ENCODE measurements around the gene PAX3.

PAX3 gene

DNA sequence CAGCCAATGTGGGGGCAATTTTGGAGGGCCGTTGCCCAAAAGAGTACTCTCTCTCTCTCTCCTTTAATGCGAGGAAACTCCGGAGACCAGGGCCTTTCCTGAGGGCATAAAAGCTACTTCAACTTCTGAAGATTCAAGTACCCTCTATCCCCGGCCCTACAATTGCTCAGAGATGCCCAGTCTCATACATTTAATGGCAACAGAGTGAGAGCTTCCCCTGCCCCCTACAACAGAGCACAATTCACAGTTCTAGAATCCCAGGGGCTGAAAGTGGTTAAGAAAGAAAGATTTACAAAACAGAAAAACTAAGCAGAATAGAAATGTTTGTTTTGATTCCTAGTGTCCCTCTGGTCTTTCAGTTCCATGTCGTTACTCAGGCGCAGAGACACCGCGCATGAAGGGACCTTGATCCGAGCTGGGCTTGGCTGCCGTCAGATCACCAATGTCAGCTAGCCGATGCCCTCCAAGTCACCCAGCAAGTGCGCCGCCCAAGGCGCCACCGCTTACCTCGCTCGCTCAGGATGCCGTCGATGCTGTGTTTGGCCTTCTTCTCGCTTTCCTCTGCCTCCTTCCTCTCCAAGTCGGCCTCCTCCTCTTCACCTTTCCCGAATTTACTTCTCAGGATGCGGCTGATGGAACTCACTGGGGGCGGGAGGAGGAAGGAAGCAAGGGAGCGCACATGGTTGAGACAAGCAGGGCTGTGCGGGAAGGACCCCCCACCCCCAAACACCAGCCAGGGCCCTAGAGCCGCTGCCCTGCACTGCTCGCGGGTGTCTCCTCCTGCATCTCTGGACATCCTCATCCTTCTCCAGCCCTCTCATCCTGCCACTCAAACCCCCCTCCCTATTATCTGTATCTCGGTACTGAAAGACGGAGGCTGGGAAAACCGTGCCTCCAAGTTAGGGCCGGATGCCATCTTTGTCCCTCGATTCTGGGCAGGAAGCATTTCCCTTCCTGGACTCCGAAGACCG lies 4.9 kb downstream of the PAX3 start:
- TF ChIP-seq TAF1 (IDR thresholded peaks at IDR 0.05; ENCODE audit: low read depth): no peak
- TF ChIP-seq FOXM1 (IDR thresholded peaks at IDR 0.05; ENCODE audit: borderline replicate concordance, low read depth): no peak
- TF ChIP-seq NFIC (IDR thresholded peaks at IDR 0.05): no peak
- no peak for TF ChIP-seq ZBTB7A (IDR thresholded peaks at IDR 0.05; ENCODE audit: low read depth)

DNA sequence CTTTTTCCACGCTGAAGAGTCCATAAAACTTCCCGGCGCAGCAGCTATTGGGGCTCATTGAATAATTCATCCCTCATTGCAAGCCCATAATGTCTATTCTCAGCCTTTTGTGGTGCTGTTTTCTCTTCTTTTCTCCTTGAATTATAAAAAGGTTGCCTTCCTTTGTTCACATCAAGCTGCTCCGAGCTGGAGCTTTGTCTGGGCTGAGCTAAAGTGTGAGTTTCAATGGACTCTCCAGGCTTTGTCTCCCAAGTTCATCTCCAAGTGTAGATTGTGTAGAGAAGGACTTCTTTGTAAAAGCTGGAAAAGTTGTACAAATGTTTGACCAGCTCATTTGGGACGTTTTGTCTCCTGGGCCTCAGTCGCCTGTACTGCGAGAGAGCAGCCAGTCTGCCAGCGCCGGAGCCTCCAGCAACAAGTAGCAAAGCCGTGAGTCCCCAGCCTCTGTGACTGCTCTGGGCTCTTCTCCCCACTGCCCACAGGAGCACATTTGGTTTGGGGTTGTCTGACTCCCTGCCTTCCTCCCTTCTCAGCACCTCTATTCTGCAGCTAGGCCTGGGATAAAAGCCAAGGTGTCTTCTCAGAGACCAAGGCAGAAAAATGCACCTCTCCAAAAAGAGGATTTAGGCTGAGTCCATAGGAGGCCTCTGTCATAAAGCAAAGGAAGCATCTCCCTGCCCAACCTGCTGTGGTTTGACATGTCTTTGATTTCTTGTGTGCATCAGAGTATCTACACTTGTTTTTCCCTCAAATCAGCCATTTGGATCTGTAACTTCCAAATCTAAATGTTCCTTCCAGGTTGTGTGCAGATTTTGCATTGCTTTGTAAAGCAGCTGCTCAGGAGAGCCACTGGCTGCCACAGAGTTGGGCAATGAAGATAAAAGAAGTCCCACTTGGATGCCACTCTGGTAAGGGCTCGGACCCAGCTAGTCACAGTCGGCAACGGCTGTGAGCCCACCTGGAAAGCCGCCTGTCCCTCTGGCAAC lies 6.4 kb downstream of the PAX3 start:
- TF ChIP-seq CEBPB (IDR thresholded peaks at IDR 0.05): no peak

DNA sequence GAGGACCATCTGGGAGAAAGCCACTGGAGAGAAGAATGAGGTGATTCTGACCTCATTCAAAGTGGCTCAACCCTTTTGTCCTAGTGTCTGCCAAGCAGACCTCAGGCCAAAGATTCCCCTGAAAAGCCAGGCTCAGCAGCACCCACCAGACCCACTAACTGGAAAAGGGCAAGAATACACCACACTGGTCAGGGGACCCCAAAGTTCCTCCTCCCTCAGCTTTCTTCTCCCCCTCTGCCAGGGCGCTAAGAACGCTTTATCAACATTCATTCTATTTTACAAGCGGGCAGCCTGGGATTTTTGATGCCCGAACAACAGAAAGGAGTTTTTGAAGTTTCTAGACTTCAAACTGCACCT lies 7.3 kb downstream of the PAX3 start:
- no peak for TF ChIP-seq NFIC (IDR thresholded peaks at IDR 0.05)
- TF ChIP-seq YY1 (IDR thresholded peaks at IDR 0.05; ENCODE audit: low read depth): no peak
- no peak for TF ChIP-seq EP300 (IDR thresholded peaks at IDR 0.05; ENCODE audit: borderline replicate concordance)
- no peak for TF ChIP-seq TEAD4 (IDR thresholded peaks at IDR 0.05)
- TF ChIP-seq CREB1 (IDR thresholded peaks at IDR 0.05; ENCODE audit: low read depth): no peak
- no peak for TF ChIP-seq CEBPB (IDR thresholded peaks at IDR 0.05)
- TF ChIP-seq, protein P1, sequence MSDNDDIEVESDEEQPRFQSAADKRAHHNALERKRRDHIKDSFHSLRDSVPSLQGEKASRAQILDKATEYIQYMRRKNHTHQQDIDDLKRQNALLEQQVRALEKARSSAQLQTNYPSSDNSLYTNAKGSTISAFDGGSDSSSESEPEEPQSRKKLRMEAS (IDR thresholded peaks at IDR 0.05): no peak
- no peak for TF ChIP-seq EGR1 (IDR thresholded peaks at IDR 0.05)
- TF ChIP-seq, protein P2, sequence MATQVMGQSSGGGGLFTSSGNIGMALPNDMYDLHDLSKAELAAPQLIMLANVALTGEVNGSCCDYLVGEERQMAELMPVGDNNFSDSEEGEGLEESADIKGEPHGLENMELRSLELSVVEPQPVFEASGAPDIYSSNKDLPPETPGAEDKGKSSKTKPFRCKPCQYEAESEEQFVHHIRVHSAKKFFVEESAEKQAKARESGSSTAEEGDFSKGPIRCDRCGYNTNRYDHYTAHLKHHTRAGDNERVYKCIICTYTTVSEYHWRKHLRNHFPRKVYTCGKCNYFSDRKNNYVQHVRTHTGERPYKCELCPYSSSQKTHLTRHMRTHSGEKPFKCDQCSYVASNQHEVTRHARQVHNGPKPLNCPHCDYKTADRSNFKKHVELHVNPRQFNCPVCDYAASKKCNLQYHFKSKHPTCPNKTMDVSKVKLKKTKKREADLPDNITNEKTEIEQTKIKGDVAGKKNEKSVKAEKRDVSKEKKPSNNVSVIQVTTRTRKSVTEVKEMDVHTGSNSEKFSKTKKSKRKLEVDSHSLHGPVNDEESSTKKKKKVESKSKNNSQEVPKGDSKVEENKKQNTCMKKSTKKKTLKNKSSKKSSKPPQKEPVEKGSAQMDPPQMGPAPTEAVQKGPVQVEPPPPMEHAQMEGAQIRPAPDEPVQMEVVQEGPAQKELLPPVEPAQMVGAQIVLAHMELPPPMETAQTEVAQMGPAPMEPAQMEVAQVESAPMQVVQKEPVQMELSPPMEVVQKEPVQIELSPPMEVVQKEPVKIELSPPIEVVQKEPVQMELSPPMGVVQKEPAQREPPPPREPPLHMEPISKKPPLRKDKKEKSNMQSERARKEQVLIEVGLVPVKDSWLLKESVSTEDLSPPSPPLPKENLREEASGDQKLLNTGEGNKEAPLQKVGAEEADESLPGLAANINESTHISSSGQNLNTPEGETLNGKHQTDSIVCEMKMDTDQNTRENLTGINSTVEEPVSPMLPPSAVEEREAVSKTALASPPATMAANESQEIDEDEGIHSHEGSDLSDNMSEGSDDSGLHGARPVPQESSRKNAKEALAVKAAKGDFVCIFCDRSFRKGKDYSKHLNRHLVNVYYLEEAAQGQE (IDR thresholded peaks at IDR 0.05; ENCODE audit: low read depth): no peak
- no peak for TF ChIP-seq ZBTB7A (IDR thresholded peaks at IDR 0.05; ENCODE audit: low read depth)
- TF ChIP-seq, protein P3, sequence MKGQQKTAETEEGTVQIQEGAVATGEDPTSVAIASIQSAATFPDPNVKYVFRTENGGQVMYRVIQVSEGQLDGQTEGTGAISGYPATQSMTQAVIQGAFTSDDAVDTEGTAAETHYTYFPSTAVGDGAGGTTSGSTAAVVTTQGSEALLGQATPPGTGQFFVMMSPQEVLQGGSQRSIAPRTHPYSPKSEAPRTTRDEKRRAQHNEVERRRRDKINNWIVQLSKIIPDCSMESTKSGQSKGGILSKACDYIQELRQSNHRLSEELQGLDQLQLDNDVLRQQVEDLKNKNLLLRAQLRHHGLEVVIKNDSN (IDR thresholded peaks at IDR 0.05): no peak
- no peak for TF ChIP-seq FOXM1 (IDR thresholded peaks at IDR 0.05; ENCODE audit: borderline replicate concordance, low read depth)
- TF ChIP-seq TCF12 (IDR thresholded peaks at IDR 0.05; ENCODE audit: low read depth): no peak
- TF ChIP-seq RAD21 (IDR thresholded peaks at IDR 0.05; ENCODE audit: low read depth): no peak
- no peak for TF ChIP-seq TAF1 (IDR thresholded peaks at IDR 0.05; ENCODE audit: low read depth)

DNA sequence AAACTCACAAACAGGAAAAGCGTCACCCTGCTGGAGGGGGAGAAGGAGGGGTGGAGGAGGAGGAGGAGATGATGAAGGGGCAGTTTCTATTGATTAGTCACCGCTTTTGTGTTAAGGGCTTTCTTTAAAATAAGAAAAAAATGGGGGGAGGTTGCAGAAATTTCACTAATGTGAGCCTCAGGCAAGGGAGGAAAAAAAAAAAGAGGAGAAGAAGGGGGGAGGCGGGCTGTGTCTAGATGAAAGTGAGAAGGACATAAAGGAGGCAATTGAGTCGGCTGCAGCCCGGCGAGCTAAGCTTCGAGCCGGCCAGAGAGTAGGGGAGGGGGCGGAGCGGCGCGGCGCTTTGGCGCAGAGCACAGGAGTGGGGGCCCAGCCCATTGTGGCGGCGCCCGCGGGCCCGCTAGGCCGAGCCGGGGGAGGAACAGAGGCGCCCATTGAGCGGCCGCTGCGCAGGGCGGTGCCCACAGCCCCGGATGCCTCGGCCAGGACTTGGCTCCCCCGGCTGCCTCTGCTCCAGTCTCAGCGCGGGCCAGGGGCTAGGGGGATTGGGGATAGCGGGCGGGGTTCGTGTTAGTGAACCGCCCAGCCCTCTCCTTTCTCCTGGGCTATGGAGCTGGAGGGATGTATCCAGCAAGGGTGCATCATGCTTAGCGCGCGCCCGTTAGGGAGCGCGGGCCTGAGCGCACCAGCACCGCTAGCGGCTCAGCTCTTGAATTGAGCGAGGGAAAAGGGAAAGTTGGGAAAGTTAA lies 7.9 kb downstream of the PAX3 start:
- TF ChIP-seq EGR1 (IDR thresholded peaks at IDR 0.05) (no peak), NFIC (IDR thresholded peaks at IDR 0.05) (no peak), CEBPB (IDR thresholded peaks at IDR 0.05) (no peak), RAD21 (IDR thresholded peaks at IDR 0.05; ENCODE audit: low read depth) (no peak), TAF1 (IDR thresholded peaks at IDR 0.05; ENCODE audit: low read depth) (no peak), ZBTB7A (IDR thresholded peaks at IDR 0.05; ENCODE audit: low read depth) (no peak), CREB1 (IDR thresholded peaks at IDR 0.05; ENCODE audit: low read depth) (no peak), FOXM1 (IDR thresholded peaks at IDR 0.05; ENCODE audit: borderline replicate concordance, low read depth) (no peak), TEAD4 (IDR thresholded peaks at IDR 0.05) (no peak), YY1 (IDR thresholded peaks at IDR 0.05; ENCODE audit: low read depth) (no peak)
- TF ChIP-seq, protein P1 (IDR thresholded peaks at IDR 0.05): no peak
- TF ChIP-seq, protein P2 (IDR thresholded peaks at IDR 0.05; ENCODE audit: low read depth): no peak
- TF ChIP-seq, protein P3 (IDR thresholded peaks at IDR 0.05): no peak

DNA sequence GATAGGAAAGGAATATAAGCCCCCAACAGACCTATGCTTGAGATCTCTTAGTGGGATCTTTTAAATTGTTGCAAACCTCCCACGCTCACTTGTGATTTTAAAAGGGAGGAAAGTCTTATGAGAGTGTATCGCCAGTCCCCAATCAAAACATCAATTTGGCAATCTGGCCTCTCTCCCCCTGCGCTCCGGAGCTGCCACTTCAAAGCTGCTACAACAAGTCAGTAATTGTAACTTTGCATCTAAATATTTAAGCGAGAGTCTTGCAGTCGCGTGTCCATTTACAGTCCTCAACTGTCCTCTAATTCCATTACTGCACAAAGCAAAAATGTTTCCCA lies 8.4 kb downstream of the PAX3 start:
- TF ChIP-seq TCF12 (IDR thresholded peaks at IDR 0.05; ENCODE audit: low read depth) (no peak), TEAD4 (IDR thresholded peaks at IDR 0.05) (no peak), TAF1 (IDR thresholded peaks at IDR 0.05; ENCODE audit: low read depth) (no peak), CEBPB (IDR thresholded peaks at IDR 0.05) (no peak), RAD21 (IDR thresholded peaks at IDR 0.05; ENCODE audit: low read depth) (no peak), FOXM1 (IDR thresholded peaks at IDR 0.05; ENCODE audit: borderline replicate concordance, low read depth) (no peak), NFIC (IDR thresholded peaks at IDR 0.05) (no peak), ZBTB7A (IDR thresholded peaks at IDR 0.05; ENCODE audit: low read depth) (no peak), EP300 (IDR thresholded peaks at IDR 0.05; ENCODE audit: borderline replicate concordance) (no peak), YY1 (IDR thresholded peaks at IDR 0.05; ENCODE audit: low read depth) (no peak), CREB1 (IDR thresholded peaks at IDR 0.05; ENCODE audit: low read depth) (no peak)
- TF ChIP-seq, protein P1 (IDR thresholded peaks at IDR 0.05): no peak
- TF ChIP-seq, protein P3 (IDR thresholded peaks at IDR 0.05): no peak
